Gastroesophageal sphincter (tissue), 4 donors: ENCODE results near the gene KDM2B. TPM values are rescaled to one million over a fixed set of nuclear protein-coding genes. Genes with fewer than 3 reads are reported as not detected.

Experiments used
- ATAC-seq: fragments of 150-250 bp; one replicate; pipeline ENCODE4 v1.9.1; 2016; ENCODE audit warnings: mild to moderate bottlenecking, moderate library complexity
- H3K27ac ChIP-seq, 4 donors: fragments of 200-600 bp; sonication (generic) in 3 of 4; 1 replicate in 3 of 4; 2 replicates in 1 of 4; pipeline ENCODE4 v1.5.1; 2016 to 2019
- H3K27me3 ChIP-seq: fragments of 200-600 bp; sonication (generic); one replicate; pipeline ENCODE4 v1.5.1; 2019
- H3K36me3 ChIP-seq, 2 donors: fragments of 200-600 bp; sonication (generic); one replicate each; pipeline ENCODE4 v1.5.1; 2019; ENCODE audit warnings: control low read depth in 1 of 2
- H3K4me1 ChIP-seq, 3 donors: fragments of 200-600 bp; sonication (generic); 1 replicate in 2 of 3; 2 replicates in 1 of 3; pipeline ENCODE4 v1.5.1; 2016 to 2019; ENCODE audit warnings: control low read depth in 2 of 3
- H3K4me3 ChIP-seq, 2 donors: fragments of 200-600 bp; sonication (generic); one replicate each; pipeline ENCODE4 v1.5.1; 2019; ENCODE audit warnings: mild to moderate bottlenecking in 1 of 2, moderate library complexity in 1 of 2
- H3K9me3 ChIP-seq, 3 donors: fragments of 200-600 bp; sonication (generic); one replicate each; pipeline ENCODE4 v1.5.1; 2017 to 2019; ENCODE audit warnings: control low read depth in 2 of 3
- EP300 ChIP-seq: sonication (generic); formaldehyde crosslinking; IDR thresholded peaks from one replicate; pipeline ENCODE4 v1.6.1; 2017; ENCODE audit warnings: antibody characterized with exemption, mild to moderate bottlenecking
- POLR2A ChIP-seq, 2 donors: fragments of 450-650 bp; IDR thresholded peaks; one replicate each; pipeline ENCODE4 v1.6.1; 2017; ENCODE audit warnings: antibody characterized with exemption in 2 of 2, mild to moderate bottlenecking in 2 of 2, moderate library complexity in 1 of 2
- POLR2AphosphoS5 ChIP-seq: sonication (generic); formaldehyde crosslinking; IDR thresholded peaks from one replicate; pipeline ENCODE4 v1.6.1; 2017; ENCODE audit warnings: antibody characterized with exemption
- WGBS, 2 donors: methylation state at CpG; one replicate each; pipeline ENCODE4 v1.1.5; 2018; ENCODE audit warnings: low coverage in 1 of 2; 5-methylcytosine and 5-hydroxymethylcytosine counted together
- total RNA-seq, 4 donors: library from RNA; depleted of rRNA; stranded (reverse); fragments of >200 nt; gene quantifications; one replicate each; pipeline ENCODE4 v1.1.0, GENCODE V29; 2016
- TF ChIP-seq, protein P1 (sequence below), 4 experiments: fragments of 200-600 bp in 2 of 4; fragments of 450-650 bp in 2 of 4; sonication (generic) in 1 of 4; IDR thresholded peaks; one replicate each; pipeline ENCODE4 v1.5.1; 2017 to 2019; ENCODE audit warnings: antibody characterized with exemption in 4 of 4, mild to moderate bottlenecking in 2 of 4, moderate library complexity in 2 of 4

Gene KDM2B
- total RNA-seq, 4 donors from 2014 or later, result 10.0 to 26.5 (median 15.0) TPM

DNA sequence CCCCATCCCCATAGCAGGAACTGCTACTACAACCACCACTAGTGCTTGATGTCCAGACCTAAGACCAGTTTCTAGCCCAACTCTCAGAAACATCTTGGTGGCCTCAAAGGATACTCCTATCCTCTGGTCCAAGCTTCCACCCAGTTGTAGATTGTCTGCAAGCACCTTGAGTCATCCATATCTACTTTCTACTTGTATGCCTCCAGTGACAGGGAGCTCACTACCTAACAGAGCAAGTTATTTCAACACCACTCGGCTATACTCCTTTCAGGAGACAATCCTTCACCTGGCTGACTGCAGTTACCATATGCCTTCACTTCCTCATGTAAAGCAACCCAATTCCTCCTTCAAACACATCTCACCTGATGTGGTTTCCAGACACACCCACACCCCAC is 49.5 kb downstream of the KDM2B start:
- Histone ChIP-seq H3K36me3 (peaks cover 0 to 42% of the 10 kb centered on the region in 2 donors), H3K4me1 (peaks cover 0 to 53% (median 13%) of the 10 kb centered on the region in 3 donors), H3K9me3 (no peaks in the 10 kb centered on the region), H3K27ac (peak overlapping the region in 3 of 4 donors; percentile 35 to 55 (median 47)), H3K27me3 (no peaks in the 10 kb centered on the region), H3K4me3 (no peak overlapping the region)
- WGBS, 2 donors, result 100% methylated on average over 1 of the region's 1 CpG; no CpG with 5 or more reads in 1 of the 2 donors
- no peak for ATAC-seq
- TF ChIP-seq, protein P1, sequence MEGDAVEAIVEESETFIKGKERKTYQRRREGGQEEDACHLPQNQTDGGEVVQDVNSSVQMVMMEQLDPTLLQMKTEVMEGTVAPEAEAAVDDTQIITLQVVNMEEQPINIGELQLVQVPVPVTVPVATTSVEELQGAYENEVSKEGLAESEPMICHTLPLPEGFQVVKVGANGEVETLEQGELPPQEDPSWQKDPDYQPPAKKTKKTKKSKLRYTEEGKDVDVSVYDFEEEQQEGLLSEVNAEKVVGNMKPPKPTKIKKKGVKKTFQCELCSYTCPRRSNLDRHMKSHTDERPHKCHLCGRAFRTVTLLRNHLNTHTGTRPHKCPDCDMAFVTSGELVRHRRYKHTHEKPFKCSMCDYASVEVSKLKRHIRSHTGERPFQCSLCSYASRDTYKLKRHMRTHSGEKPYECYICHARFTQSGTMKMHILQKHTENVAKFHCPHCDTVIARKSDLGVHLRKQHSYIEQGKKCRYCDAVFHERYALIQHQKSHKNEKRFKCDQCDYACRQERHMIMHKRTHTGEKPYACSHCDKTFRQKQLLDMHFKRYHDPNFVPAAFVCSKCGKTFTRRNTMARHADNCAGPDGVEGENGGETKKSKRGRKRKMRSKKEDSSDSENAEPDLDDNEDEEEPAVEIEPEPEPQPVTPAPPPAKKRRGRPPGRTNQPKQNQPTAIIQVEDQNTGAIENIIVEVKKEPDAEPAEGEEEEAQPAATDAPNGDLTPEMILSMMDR (IDR thresholded peaks at IDR 0.05), result no peak
- TF ChIP-seq POLR2A (IDR thresholded peaks at IDR 0.05), result no peak

DNA sequence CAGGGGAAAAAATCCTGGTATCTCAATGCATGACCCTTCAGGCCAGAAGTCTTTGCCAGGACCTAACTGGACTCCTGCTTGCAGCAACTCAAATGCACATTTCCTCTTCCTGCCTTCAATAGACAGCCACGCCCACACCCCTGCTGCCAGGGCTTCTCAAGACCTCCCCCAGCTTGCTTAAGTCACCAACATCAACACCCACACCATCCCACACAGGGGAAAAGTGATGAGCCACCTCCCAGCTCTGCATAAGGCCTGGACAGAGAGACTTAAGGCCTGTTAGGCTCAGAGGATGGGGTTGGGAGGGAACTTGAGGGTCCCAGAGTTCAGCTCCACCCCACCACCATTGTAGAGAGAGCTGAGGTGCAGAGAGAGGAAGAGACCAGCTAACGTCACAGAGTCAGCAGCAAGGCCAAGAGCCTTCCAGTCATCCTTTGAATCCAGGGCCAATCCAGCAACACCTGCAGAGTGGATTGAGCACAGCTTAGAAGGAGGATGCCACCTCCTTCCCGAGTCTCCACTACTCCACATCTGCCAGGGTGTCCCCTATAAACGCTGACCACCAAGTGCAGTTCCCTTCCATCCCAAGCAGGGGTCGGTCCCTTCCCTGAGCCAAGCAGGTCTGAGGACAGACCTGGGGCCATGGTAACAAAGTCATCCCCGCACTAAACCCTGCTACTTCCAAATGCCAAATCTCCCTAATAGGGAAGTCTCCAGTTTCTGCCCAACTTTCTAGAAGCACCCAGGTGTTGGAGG is 50.0 kb downstream of the KDM2B start:
- Histone ChIP-seq H3K36me3 (peaks cover 0 to 43% of the 10 kb centered on the region in 2 donors), H3K4me3 (no peak overlapping the region), H3K4me1 (peaks cover 0 to 47% (median 12%) of the 10 kb centered on the region in 3 donors), H3K27me3 (no peaks in the 10 kb centered on the region), H3K9me3 (no peaks in the 10 kb centered on the region), H3K27ac (peak overlapping the region in 3 of 4 donors; percentile 35 to 55 (median 47))
- 40 to 74% methylated on average over 1 to 4 of the region's 6 CpGs for WGBS, 2 donors
- peak; percentile 71 for ATAC-seq
- TF ChIP-seq, protein P1 (IDR thresholded peaks at IDR 0.05), result no peak
- no peak for TF ChIP-seq POLR2AphosphoS5
- no peak for TF ChIP-seq EP300
- TF ChIP-seq POLR2A (IDR thresholded peaks at IDR 0.05), result no peak

DNA sequence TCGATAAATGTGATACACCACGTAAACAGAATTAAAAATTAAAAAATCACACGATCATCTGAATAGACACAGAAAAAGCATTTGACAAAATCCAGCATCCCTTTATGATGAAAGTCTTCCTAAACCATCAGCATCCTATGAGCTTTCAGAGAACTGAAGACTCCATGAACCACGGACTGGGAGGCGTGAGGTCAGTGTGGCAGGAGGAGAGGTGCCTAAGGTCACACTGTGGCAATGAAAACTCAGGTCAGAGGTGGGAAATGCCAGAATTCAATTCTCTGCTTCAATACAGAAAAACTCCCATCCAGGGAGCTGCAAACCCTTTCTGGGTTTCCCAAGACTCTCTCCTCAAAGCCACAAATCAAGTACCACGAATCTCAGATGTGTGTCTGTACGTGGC is 51.6 kb downstream of the KDM2B start:
- no peak for ATAC-seq

DNA sequence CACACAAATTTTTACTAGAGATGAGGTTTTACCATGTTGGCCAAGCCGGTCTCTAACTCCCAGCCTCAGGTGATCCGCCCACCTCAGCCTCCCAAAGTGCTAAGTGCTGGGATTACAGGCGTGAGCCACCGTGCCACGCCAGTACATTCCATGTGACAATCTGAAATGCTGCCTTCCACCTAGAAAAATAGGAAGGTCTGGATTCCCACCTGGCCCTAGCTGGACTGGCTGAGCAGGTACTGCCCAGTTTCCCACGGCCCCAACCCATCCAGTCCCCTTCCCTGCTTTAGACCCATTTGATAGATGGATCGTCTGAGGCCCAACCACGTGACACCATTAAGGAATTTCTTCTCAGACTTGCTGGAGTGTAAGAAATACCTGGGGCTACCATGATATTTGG is 55.4 kb downstream of the KDM2B start:
- Histone ChIP-seq H3K36me3 (peaks cover 0 to 58% of the 10 kb centered on the region in 2 donors), H3K27me3 (no peaks in the 10 kb centered on the region), H3K4me1 (peaks cover 0 to 16% (median 0%) of the 10 kb centered on the region in 3 donors), H3K4me3 (no peak overlapping the region), H3K27ac (no peak overlapping the region), H3K9me3 (no peaks in the 10 kb centered on the region)
- no peak for TF ChIP-seq EP300
- no peak for TF ChIP-seq POLR2A (IDR thresholded peaks at IDR 0.05)
- TF ChIP-seq POLR2AphosphoS5, result no peak
- TF ChIP-seq, protein P1 (IDR thresholded peaks at IDR 0.05), result no peak
- ATAC-seq, result no peak
- 83% methylated on average over 2 of the region's 8 CpGs; no CpG with 5 or more reads in 1 of the 2 donors for whole genome bisulfite sequencing, 2 donors

More for the DNA sequence above, 51.6 kb downstream of the KDM2B start:
- Histone ChIP-seq H3K9me3 (no peaks in the 10 kb centered on the region), H3K36me3 (peaks cover 0 to 59% of the 10 kb centered on the region in 2 donors), H3K4me3 (no peak overlapping the region), H3K27ac (no peak overlapping the region), H3K4me1 (peaks cover 0 to 31% (median 6%) of the 10 kb centered on the region in 3 donors), H3K27me3 (no peaks in the 10 kb centered on the region)
- TF ChIP-seq, protein P1 (IDR thresholded peaks at IDR 0.05), result no peak
- TF ChIP-seq EP300 (no peak), POLR2A (IDR thresholded peaks at IDR 0.05) (no peak), POLR2AphosphoS5 (no peak)
- WGBS, 2 donors, result 89 to 94% methylated on average over 5 to 6 of the region's 7 CpGs
